CMK (cell line): Measurements from ENCODE around the gene CFAP77.

ENCODE experiments used
- DNase-seq: peaks from one replicate; pipeline ENCODE4 v3.0.0-alpha.2; 2010; ENCODE audit warnings: low read depth

CFAP77 gene

DNA sequence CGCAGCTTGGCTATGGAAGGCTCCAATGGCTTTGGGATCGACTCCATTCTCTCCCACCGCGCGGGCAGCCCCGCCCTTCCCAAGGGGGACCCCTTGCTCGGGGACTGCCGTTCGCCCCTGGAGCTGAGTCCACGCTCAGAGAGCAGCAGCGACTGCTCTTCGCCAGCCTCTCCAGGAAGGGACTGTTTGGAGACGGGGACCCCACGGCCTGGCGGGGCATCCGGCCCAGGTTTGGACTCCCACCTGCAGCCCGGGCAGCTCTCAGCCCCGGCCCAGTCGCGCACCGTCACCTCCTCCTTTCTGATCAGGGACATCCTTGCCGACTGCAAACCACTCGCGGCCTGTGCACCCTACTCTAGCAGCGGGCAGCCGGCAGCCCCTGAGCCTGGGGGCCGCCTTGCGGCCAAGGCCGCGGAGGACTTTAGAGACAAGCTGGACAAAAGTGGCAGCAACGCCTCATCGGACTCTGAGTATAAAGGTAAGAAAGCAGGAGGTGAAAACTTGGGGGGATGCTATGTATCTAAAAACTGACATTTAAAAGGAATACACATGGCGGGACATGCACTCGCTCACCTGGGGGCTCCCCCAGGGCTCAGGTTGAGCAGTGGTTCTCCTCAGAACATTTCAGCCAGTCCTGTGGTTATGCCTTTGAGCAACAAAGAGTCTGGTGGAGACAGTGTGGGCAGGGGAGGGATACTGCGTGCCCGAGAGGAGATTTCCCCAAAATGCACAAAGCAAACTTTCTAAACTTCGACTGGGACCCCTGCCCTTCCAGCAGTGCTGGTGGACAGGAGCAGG is 173.0 kb downstream of the CFAP77 start:
- no peak for DNase-seq

- no peak for DNase-seq
Observed at GRCh38 chr9:132583584-132584304, 173.7 kb downstream of the CFAP77 start.

GRCh38 chr9:132584601-132585560 is 174.9 kb downstream of the CFAP77 start:
- DNase-seq, result no peak

DNA sequence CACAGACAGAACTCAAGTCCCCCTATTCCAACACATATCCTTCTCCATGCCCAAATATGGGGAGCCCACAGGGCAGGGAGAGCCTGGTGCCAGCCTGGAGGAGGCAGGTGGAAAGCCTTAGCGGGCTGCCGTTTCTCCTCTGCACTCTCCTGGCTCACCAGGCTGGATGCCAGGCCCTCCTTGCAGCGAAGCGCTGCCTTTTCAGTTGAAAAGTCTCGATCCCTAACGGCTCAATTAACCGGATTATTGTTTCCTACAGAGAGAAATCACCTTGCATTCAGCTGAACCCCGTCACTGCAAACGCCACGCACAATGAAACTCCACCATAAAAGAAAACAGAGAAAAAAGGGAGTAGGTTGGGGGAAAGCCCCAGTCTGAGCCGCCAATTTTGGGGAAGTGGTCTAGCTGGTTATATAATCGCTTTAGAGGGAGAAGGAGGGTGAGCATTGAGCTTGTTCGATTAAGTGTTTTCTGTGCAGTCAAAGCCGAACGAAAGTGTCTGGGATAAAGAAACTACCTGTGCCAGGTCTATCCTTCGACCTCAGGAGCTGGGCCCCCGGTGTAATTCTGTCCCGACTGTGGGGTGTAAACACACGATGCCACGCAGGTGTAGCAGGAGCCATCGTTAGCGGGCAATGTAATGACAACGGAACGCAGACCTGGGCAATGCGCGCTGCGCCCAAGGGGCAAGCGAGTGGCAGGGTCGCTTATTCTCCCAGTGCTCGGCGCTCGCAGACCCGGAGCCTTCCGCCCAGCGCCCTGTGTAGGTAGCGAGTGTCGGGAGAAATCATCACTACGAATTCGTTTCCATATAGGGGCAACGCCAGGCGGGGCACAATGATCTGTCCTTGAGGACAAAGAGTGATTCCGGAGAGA is 176.2 kb downstream of the CFAP77 start:
- DNase-seq, result no peak

GRCh38 chr9:132586830-132587591 is 177.0 kb downstream of the CFAP77 start:
- no peak for DNase-seq

- DNase-seq, result no peak
Observed at GRCh38 chr9:132587592-132587955, 177.6 kb downstream of the CFAP77 start.

DNA sequence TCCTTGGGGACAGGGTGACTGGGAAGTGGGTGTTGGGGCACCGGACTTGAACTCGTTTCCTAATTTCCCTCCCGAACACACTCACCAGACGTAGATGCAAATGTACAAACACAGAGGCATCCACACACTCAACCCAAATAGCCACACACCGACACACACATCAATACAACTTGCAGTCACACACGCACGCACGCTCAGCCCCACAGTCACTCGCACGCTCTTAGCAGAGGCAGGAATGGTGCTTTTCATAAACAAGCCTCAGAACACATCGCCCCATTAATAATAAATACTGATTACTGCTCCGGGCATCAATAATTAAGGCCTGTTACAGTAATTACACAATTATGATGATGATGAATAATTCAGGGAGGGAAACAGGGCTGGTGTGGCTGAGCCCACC is 178.1 kb downstream of the CFAP77 start:
- DNase-seq, result no peak

DNA sequence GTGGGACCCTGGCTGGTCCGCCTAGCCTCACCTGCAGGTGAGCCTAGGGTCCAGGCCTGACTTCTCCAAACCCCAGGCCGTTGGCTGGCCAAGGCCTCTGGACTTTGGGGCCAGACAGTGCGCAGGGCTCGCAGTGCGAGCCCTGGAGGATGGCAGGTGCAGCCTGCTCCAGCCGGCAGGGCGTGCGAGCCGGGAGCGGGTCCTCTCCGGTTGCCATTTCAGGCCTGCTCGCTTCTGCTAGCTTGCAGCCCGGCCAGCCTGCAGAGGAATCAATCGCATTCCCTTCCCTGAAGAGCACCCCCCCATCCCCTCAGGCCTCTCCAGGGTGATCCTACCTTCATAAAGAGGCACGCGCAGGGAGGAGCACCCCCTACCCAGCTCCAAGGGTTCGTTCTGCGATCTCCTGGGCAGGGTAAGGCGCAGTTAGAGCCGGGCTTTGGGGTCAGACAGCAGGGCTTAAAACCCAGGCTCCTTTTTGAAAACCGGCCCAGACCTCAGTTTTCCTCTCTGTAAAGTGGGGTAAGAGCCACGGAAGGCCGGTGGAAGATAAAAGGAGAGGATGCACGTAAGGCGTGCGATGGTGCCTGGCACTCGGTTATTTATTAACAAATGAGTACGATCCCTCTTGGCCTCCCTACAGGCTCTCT is 178.6 kb downstream of the CFAP77 start:
- DNase-seq, result no peak

DNA sequence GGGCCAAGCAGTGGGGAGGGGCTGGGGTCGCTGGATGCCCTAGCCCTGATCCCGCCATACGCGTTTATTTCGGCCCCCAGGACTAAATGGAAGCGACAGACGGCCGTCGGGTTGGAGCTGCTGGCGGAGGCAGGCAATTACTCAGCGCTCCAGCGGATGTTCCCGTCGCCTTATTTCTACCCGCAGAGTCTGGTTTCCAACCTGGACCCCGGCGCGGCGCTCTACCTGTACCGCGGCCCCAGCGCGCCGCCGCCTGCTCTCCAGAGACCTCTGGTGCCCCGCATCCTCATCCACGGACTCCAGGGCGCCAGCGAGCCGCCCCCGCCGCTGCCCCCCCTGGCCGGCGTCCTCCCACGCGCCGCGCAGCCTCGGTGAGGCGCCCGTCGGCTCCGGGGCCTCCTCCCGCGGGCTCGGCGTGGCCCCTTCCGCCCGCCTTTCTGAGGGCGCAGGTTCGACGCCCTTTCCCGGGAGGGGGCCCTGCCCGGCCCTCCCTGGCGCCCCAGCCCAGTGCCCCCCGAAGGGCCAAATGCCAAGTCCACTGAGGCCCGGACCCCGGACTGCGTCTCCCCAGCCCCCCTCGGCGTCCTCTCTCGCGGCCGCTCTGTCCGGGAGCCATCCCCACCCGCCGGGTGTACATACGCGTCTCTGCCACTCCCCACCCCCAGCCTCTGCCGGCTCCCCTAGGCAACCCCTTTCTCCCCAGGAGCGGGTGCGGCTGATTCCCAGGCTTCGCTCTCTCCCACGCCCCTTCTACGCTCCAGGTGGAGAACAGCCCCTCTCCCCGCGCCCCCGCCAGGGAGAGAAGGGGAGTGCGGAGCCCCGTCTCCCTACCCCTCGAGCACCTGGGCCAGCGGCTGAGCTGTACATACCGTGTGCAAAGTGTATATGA is 179.4 kb downstream of the CFAP77 start:
- DNase-seq, result no peak

- no peak for DNase-seq
Observed at GRCh38 chr9:132590037-132590317, 180.0 kb downstream of the CFAP77 start.

DNA sequence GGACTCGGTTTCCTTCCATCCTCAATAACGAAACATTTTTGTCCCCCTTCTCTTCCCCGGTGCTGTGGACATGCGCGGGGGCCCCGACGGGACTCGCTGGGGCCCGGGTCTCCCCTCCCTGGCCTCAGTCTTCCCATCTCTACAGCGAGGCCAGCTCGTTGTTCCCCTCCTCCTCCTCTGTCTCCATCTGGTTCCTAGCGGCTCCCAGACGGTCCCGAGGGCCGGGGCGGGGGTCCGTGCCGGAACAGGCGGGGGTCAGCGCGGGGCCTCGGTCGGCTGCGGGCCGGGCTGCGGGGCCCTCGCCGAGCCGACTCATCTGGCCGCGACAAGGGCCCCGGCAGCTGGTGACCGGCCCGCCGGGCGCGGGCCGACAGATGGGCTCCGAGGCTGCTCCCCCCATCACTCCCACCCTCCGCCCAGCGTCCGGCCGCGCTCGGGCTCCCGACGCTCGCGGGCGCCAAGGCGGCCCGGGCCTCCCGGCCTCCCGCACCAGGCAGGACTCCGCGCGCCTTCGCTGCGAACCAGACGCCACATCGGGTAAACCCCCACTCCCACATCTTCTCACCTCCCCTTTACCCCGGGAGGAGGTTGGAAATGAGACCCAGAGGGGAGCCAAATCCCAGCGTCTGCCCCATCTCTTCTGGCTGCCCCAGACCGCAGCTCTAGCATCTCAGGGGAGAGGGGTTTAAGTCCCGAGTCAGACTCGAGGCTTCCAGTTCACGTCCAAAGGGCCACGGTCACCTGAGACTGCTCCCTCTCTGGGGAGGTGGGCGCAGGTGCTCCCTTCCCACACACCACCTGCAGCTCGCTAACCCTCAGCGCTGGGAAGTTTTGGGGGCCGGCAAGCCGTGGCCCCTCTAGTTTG is 180.5 kb downstream of the CFAP77 start:
- no peak for DNase-seq

GRCh38 chr9:132591244-132591643 is 181.2 kb downstream of the CFAP77 start:
- no peak for DNase-seq

DNA sequence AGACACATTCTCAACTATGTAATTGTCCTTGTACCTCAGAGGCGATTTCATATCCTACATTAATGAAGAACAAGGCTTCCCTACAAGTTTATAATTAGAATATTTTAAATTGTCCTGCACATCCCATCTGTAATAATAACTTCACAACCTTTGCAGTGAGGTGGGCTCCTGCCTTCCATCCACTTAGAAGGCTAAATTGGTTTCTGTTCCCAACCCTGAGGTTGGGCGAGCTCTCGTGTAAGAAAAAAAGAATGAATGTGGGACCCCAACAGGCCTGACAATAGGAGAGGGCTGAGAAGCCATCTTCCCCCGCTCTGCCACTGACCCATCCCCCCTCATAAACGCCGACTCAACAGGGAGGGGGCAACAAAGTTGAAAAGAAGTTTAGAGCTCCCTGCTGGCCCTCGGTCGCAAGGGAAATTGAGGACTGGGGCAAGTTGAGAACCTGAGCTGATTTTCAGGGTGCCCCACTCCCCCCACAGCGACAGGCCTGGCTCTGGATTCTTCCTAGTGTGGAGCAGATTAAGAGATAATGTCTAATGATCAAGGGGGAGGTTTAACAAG is 181.8 kb downstream of the CFAP77 start:
- DNase-seq, result no peak

- DNase-seq, result no peak
Observed at GRCh38 chr9:132592451-132592850, 182.4 kb downstream of the CFAP77 start.

- DNase-seq, result no peak
Observed at GRCh38 chr9:132594412-132594811, 184.4 kb downstream of the CFAP77 start.

GRCh38 chr9:132595319-132595718 is 185.3 kb downstream of the CFAP77 start:
- DNase-seq, result no peak

DNA sequence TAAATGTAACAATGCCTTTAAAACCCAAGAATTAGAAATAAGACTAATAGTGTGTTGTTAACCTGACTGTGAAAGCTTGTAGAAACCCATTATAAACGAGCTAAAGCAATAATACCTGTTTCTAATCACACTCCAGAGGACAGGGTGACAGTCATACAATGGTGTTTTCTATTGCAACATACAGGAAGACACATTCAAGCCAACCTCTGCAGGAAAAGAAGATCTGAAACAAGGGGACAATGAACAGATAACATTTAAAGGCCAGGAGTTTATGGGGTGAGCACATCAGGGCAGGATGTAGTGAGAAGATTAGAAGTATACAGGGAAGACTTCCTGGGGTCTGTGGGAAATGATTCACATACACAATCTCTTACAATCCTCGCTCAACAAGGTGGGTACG is 186.2 kb downstream of the CFAP77 start:
- no peak for DNase-seq
